ENCODE measurements around the gene ACTMAP.
A peak's percentile ranks its signal among the peaks of the same experiment; 100 is the strongest.
"Not testable (repeated sequence)": the region's sequence is repeated elsewhere in the genome, so short reads cannot be mapped to it uniquely, and the experiment has no call there.

Gene ACTMAP

GRCh38 chr19:40750058-40750873, at the start of gene ACTMAP:
TSS of gene ACTMAP (minus strand) at chr19:40750477. CDS start at chr19:40749803, 674 bp downstream.
- peak; percentile 97 to 99 (median 99) for DNase-seq (ENCODE audit: low read depth in 3 of 3)

- DNase-seq (ENCODE audit: low read depth in 3 of 3) = no peak
Measured at GRCh38 chr19:40799558-40800338, 49.5 kb upstream of the ACTMAP start.

GRCh38 chr19:40798683-40799557, 48.6 kb upstream of the ACTMAP start, which contains the start of gene EGLN2:
TSS of gene EGLN2 (plus strand) at chr19:40799191. CDS start at chr19:40800573, 1,382 bp downstream.
- peak; percentile 100 for DNase-seq (ENCODE audit: low read depth in 3 of 3)

- peak in 2 of 3 experiments; percentile 41 to 67 for DNase-seq (ENCODE audit: low read depth in 3 of 3)
Measured at GRCh38 chr19:40797963-40798682, 47.8 kb upstream of the ACTMAP start.

- no peak for DNase-seq (ENCODE audit: low read depth in 3 of 3)
Measured at GRCh38 chr19:40797166-40797962, 47.1 kb upstream of the ACTMAP start.

- no peak for DNase-seq (ENCODE audit: low read depth in 3 of 3)
Measured at GRCh38 chr19:40791996-40792395, 41.7 kb upstream of the ACTMAP start.

GRCh38 chr19:40791349-40791748, 41.1 kb upstream of the ACTMAP start:
- no peak for DNase-seq (ENCODE audit: low read depth in 3 of 3)

GRCh38 chr19:40786060-40787037, 36.1 kb upstream of the ACTMAP start:
- DNase-seq (ENCODE audit: low read depth in 3 of 3) = no peak

GRCh38 chr19:40785526-40785925, 35.2 kb upstream of the ACTMAP start:
- DNase-seq (ENCODE audit: low read depth in 3 of 3) = no peak

GRCh38 chr19:40784146-40784545, 33.9 kb upstream of the ACTMAP start:
- not testable (repeated sequence) for DNase-seq (ENCODE audit: low read depth in 3 of 3)

- no peak for DNase-seq (ENCODE audit: low read depth in 3 of 3)
Measured at GRCh38 chr19:40783711-40784110, 33.4 kb upstream of the ACTMAP start.

GRCh38 chr19:40781140-40781539, 30.9 kb upstream of the ACTMAP start:
- no peak for DNase-seq (ENCODE audit: low read depth in 3 of 3)

- no peak for DNase-seq (ENCODE audit: low read depth in 3 of 3)
Measured at GRCh38 chr19:40780582-40780981, 30.3 kb upstream of the ACTMAP start.

GRCh38 chr19:40778706-40779284, 28.5 kb upstream of the ACTMAP start:
- DNase-seq (ENCODE audit: low read depth in 3 of 3) = no peak

GRCh38 chr19:40777937-40778705, 27.8 kb upstream of the ACTMAP start, which contains the start of gene RAB4B:
TSS of gene RAB4B (plus strand) at chr19:40778247. CDS start at chr19:40778376, 129 bp downstream.
- DNase-seq (ENCODE audit: low read depth in 3 of 3) = peak; percentile 100

- no peak for DNase-seq (ENCODE audit: low read depth in 3 of 3)
Measured at GRCh38 chr19:40777645-40777936, 27.3 kb upstream of the ACTMAP start.

GRCh38 chr19:40776932-40777644, 26.8 kb upstream of the ACTMAP start:
- DNase-seq (ENCODE audit: low read depth in 3 of 3) = peak; percentile 70 to 87 (median 86)

All from stimulated activated CD4-positive, alpha-beta T cell treated with anti-CD3 and anti-CD28 coated beads, TNF-alpha, amount 100 ng/mL, for 24 hours (primary cell).